NB4 (cell line): ENCODE measurements around the gene MBD6.
"Not testable (repeated sequence)": the region's sequence is repeated elsewhere in the genome, so short reads cannot be mapped to it uniquely, and the experiment has no call there.

Source experiments
- DNase-seq: peaks from one replicate; pipeline ENCODE4 v3.0.0; 2010; ENCODE audit warnings: low read depth
- H3K4me3 ChIP-seq: one replicate; pipeline ENCODE4 v1.5.1; 2011; ENCODE audit warnings: mild to moderate bottlenecking, low read depth, low read length, moderate library complexity
- CTCF ChIP-seq: IDR thresholded peaks from one replicate; pipeline ENCODE4 v1.5.1; 2012; ENCODE audit warnings: low read depth, low read length
- MAX ChIP-seq: IDR thresholded peaks from 2 replicates; pipeline ENCODE4 v1.6.1; 2011; ENCODE audit warnings: low read depth, low read length
- MYC ChIP-seq: IDR thresholded peaks from 2 replicates; pipeline ENCODE4 v1.6.1; 2011; ENCODE audit warnings: low read depth, low read length
- POLR2A ChIP-seq: IDR thresholded peaks from 2 replicates; pipeline ENCODE4 v1.6.1; 2011; ENCODE audit warnings: mild to moderate bottlenecking; ENCODE audit not compliant: insufficient read length; ENCODE audit errors: extremely low read depth

MBD6 gene

GRCh38 chr12:57511161-57511560 lies 11.5 kb upstream of the MBD6 start:
- no peak for DNase-seq
- no peak overlapping the region for H3K4me3 ChIP-seq

GRCh38 chr12:57511588-57512325 lies 10.9 kb upstream of the MBD6 start:
- DNase-seq = no peak
- no peak overlapping the region for H3K4me3 ChIP-seq
- no peak for TF ChIP-seq MYC
- TF ChIP-seq CTCF = no peak
- no peak for TF ChIP-seq MAX

More at GRCh38 chr12:57511161-57511560, 11.5 kb upstream of the MBD6 start:
- no peak for TF ChIP-seq MYC

GRCh38 chr12:57512665-57513064 lies 10.0 kb upstream of the MBD6 start:
- H3K4me3 ChIP-seq = no peak overlapping the region
- TF ChIP-seq MAX = no peak
- no peak for TF ChIP-seq CTCF
- TF ChIP-seq POLR2A = no peak
- no peak for TF ChIP-seq MYC
- no peak for DNase-seq

- H3K4me3 ChIP-seq = no peak overlapping the region
- DNase-seq = no peak
- TF ChIP-seq MYC (no peak), POLR2A (no peak), MAX (no peak), CTCF (no peak)
These were observed 9.4 kb upstream of the MBD6 start for GRCh38 chr12:57513266-57513665.

GRCh38 chr12:57513677-57514076 lies 8.9 kb upstream of the MBD6 start:
- not testable (repeated sequence) for DNase-seq, H3K4me3 ChIP-seq

- not testable (repeated sequence) for H3K4me3 ChIP-seq, DNase-seq
These were observed 8.4 kb upstream of the MBD6 start for GRCh38 chr12:57514246-57514645.

GRCh38 chr12:57514720-57515407 lies 7.8 kb upstream of the MBD6 start:
- TF ChIP-seq CTCF (no peak), MAX (no peak), MYC (no peak), POLR2A (no peak)
- no peak for DNase-seq
- no peak overlapping the region for H3K4me3 ChIP-seq
